Liver (tissue), 3 donors: ENCODE results near the gene DAPK2.

ENCODE experiments used
- EGR1 ChIP-seq, 2 donors: IDR thresholded peaks; 2 replicates each; pipeline ENCODE4 v1.6.1; 2016 to 2018; ENCODE audit warnings: antibody characterized with exemption in 2 of 2, low read depth in 2 of 2
- FOXA1 ChIP-seq: IDR thresholded peaks from 2 replicates; pipeline ENCODE4 v1.6.1; 2016; ENCODE audit warnings: antibody characterized with exemption
- GABPA ChIP-seq, 2 donors: IDR thresholded peaks in 1 of 2; conservative IDR thresholded peaks in 1 of 2; 2 replicates each; pipeline ENCODE4 v1.6.1; 2016; ENCODE audit warnings: antibody characterized with exemption in 2 of 2, mild to moderate bottlenecking in 1 of 2, moderate library complexity in 1 of 2
- JUND ChIP-seq, 2 donors: IDR thresholded peaks; 2 replicates each; pipeline ENCODE4 v1.6.1; 2016; ENCODE audit warnings: antibody characterized with exemption in 2 of 2
- NR2F2 ChIP-seq: IDR thresholded peaks from 2 replicates; pipeline ENCODE4 v1.6.1; 2016; ENCODE audit warnings: antibody characterized with exemption
- RAD21 ChIP-seq, 2 donors: IDR thresholded peaks; 2 replicates each; pipeline ENCODE4 v1.6.1; 2016; ENCODE audit warnings: antibody characterized with exemption in 2 of 2, mild to moderate bottlenecking in 2 of 2
- RXRA ChIP-seq, 2 donors: IDR thresholded peaks; 2 replicates each; pipeline ENCODE4 v1.6.1; 2017 to 2018; ENCODE audit warnings: antibody characterized with exemption in 2 of 2, mild to moderate bottlenecking in 1 of 2
- SP1 ChIP-seq: IDR thresholded peaks from 2 replicates; pipeline ENCODE4 v1.6.1; 2018; ENCODE audit warnings: antibody characterized with exemption, mild to moderate bottlenecking
- TAF1 ChIP-seq: conservative IDR thresholded peaks from 2 replicates; pipeline ENCODE4 v1.6.1; 2016; ENCODE audit warnings: antibody characterized with exemption, mild to moderate bottlenecking
- YY1 ChIP-seq: IDR thresholded peaks from 2 replicates; pipeline ENCODE4 v1.6.1; 2016; ENCODE audit warnings: antibody characterized with exemption, mild to moderate bottlenecking
- TF ChIP-seq, protein P1 (sequence below): fragments of 150-350 bp; IDR thresholded peaks from 2 replicates; pipeline ENCODE4 v1.5.1; 2017; ENCODE audit warnings: improper control_type of control experiment, low read depth, low read length; ENCODE audit not compliant: missing input control
- TF ChIP-seq, protein P2 (sequence below): IDR thresholded peaks from 2 replicates; pipeline ENCODE4 v1.6.1; 2016; ENCODE audit warnings: antibody characterized with exemption
- TF ChIP-seq, protein P3 (sequence below): IDR thresholded peaks from 2 replicates; pipeline ENCODE4 v1.6.1; 2016; ENCODE audit warnings: antibody characterized with exemption, mild to moderate bottlenecking
- TF ChIP-seq, protein P4 (sequence below): IDR thresholded peaks from 2 replicates; pipeline ENCODE4 v1.6.1; 2016; ENCODE audit warnings: antibody characterized with exemption
- donor health status: healthy.
- donor health status: healthy.

DNA sequence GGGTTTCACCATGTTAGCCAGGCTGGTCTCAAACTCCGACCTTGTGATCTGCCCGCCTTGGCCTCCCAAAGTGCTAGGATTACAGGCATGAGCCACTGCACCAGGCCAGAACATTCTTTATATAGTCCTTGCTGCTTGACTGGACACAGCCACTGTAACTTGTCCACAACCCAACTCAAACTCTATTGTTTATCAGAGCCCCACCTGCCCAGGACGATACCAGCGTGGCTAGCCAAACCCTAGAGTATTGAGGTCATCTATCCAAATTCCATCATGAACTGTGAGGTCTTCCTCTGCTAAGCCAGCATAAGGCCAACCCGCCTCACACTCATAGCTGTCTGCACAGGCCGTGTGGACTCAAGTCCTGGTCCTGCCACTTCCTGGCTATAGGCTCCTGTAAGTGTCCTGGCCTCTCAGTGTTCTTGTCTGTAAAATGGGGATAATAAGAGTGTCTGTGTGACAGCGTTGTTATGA lies 63.9 kb downstream of the DAPK2 start:
- TF ChIP-seq TAF1 = no peak
- TF ChIP-seq, protein P1, sequence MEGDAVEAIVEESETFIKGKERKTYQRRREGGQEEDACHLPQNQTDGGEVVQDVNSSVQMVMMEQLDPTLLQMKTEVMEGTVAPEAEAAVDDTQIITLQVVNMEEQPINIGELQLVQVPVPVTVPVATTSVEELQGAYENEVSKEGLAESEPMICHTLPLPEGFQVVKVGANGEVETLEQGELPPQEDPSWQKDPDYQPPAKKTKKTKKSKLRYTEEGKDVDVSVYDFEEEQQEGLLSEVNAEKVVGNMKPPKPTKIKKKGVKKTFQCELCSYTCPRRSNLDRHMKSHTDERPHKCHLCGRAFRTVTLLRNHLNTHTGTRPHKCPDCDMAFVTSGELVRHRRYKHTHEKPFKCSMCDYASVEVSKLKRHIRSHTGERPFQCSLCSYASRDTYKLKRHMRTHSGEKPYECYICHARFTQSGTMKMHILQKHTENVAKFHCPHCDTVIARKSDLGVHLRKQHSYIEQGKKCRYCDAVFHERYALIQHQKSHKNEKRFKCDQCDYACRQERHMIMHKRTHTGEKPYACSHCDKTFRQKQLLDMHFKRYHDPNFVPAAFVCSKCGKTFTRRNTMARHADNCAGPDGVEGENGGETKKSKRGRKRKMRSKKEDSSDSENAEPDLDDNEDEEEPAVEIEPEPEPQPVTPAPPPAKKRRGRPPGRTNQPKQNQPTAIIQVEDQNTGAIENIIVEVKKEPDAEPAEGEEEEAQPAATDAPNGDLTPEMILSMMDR = no peak
- TF ChIP-seq RAD21 (IDR thresholded peaks at IDR 0.05) = no peak
- TF ChIP-seq SP1 = no peak
- TF ChIP-seq NR2F2 = no peak
- TF ChIP-seq YY1 = no peak
- TF ChIP-seq, protein P2, sequence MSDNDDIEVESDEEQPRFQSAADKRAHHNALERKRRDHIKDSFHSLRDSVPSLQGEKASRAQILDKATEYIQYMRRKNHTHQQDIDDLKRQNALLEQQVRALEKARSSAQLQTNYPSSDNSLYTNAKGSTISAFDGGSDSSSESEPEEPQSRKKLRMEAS = no peak
- TF ChIP-seq, protein P3, sequence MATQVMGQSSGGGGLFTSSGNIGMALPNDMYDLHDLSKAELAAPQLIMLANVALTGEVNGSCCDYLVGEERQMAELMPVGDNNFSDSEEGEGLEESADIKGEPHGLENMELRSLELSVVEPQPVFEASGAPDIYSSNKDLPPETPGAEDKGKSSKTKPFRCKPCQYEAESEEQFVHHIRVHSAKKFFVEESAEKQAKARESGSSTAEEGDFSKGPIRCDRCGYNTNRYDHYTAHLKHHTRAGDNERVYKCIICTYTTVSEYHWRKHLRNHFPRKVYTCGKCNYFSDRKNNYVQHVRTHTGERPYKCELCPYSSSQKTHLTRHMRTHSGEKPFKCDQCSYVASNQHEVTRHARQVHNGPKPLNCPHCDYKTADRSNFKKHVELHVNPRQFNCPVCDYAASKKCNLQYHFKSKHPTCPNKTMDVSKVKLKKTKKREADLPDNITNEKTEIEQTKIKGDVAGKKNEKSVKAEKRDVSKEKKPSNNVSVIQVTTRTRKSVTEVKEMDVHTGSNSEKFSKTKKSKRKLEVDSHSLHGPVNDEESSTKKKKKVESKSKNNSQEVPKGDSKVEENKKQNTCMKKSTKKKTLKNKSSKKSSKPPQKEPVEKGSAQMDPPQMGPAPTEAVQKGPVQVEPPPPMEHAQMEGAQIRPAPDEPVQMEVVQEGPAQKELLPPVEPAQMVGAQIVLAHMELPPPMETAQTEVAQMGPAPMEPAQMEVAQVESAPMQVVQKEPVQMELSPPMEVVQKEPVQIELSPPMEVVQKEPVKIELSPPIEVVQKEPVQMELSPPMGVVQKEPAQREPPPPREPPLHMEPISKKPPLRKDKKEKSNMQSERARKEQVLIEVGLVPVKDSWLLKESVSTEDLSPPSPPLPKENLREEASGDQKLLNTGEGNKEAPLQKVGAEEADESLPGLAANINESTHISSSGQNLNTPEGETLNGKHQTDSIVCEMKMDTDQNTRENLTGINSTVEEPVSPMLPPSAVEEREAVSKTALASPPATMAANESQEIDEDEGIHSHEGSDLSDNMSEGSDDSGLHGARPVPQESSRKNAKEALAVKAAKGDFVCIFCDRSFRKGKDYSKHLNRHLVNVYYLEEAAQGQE = no peak
- no peak for TF ChIP-seq GABPA (IDR thresholded peaks at IDR 0.05 in 1 of 2, conservative IDR thresholded peaks at IDR 0.05 in 1 of 2)
- no peak for TF ChIP-seq EGR1 (IDR thresholded peaks at IDR 0.05; ENCODE audit: low read depth in 2 of 2)
- TF ChIP-seq RXRA (IDR thresholded peaks at IDR 0.05) = no peak
- no peak for TF ChIP-seq FOXA1
- no peak for TF ChIP-seq JUND (IDR thresholded peaks at IDR 0.05)
- TF ChIP-seq, protein P4, sequence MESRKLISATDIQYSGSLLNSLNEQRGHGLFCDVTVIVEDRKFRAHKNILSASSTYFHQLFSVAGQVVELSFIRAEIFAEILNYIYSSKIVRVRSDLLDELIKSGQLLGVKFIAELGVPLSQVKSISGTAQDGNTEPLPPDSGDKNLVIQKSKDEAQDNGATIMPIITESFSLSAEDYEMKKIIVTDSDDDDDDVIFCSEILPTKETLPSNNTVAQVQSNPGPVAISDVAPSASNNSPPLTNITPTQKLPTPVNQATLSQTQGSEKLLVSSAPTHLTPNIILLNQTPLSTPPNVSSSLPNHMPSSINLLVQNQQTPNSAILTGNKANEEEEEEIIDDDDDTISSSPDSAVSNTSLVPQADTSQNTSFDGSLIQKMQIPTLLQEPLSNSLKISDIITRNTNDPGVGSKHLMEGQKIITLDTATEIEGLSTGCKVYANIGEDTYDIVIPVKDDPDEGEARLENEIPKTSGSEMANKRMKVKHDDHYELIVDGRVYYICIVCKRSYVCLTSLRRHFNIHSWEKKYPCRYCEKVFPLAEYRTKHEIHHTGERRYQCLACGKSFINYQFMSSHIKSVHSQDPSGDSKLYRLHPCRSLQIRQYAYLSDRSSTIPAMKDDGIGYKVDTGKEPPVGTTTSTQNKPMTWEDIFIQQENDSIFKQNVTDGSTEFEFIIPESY = no peak
